HCT116 (cell line): ENCODE results near the gene TSHZ1. TPM values are rescaled to one million over a fixed set of nuclear protein-coding genes. Genes with fewer than 3 reads are reported as not detected.

Experiments used
- ATAC-seq: fragments of 200-7000 bp; cut with Tn5 transposase; 2 replicates; pipeline ENCODE4 v1.9.1; 2020; ENCODE audit warnings: mild to moderate bottlenecking, moderate library complexity
- BruUV-seq: library from RNA; stranded (reverse); fragments of 400-500 nt; replicated peaks from 2 replicates; lab custom pipeline; 2021; lab: Mats Ljungman, UMichigan
- CTCF ChIA-PET: fragments of 300-600 bp; sonication (Branson Sonifier 250); formaldehyde crosslinking; loops from one replicate; lab custom pipeline; 2021; ENCODE audit warnings: antibody characterized with exemption; lab: Charles Lee
- POLR2A ChIA-PET: fragments of 300-600, 350-600 bp; sonication (Branson Sonifier 250); formaldehyde crosslinking; loops from one replicate; lab custom pipeline; 2021; ENCODE audit warnings: antibody characterized with exemption; lab: Charles Lee
- RAD21 ChIA-PET, 2 experiments: fragments of 300-600 bp; sonication (Branson Sonifier 250); formaldehyde crosslinking; loops; one replicate each; lab custom pipeline; 2023; ENCODE audit warnings: low total read pairs in 2 of 2; ENCODE audit not compliant: uncharacterized antibody in 2 of 2, unreplicated experiment in 2 of 2, low non-redundant PET in 1 of 2; lab: Charles Lee
- DNase-seq: peaks from one replicate; pipeline ENCODE4 v3.0.0-alpha.2; 2010; ENCODE audit warnings: low read depth, low spot score
- H2AFZ ChIP-seq: fragments of 200-600 bp; shearing (Covaris generic), sonication (generic); 2 replicates; pipeline ENCODE4 v1.6.1; 2017; ENCODE audit warnings: low read depth, mixed run types, mixed read lengths, antibody characterized with exemption, low read length; ENCODE audit not compliant: poor library complexity, severe bottlenecking
- H3K27ac ChIP-seq: 2 replicates; pipeline ENCODE4 v1.5.1; 2012; ENCODE audit warnings: low read depth, low read length
- H3K27me3 ChIP-seq: fragments of 200-600 bp; sonication (generic); 2 replicates; pipeline ENCODE4 v1.6.1; 2016; ENCODE audit warnings: mixed run types, low read length, mixed read lengths; ENCODE audit not compliant: insufficient read depth
- H3K36me3 ChIP-seq, 2 experiments: fragments of 200-500 bp in 1 of 2; fragments of 200-600 bp in 1 of 2; sonication (Bioruptor generic) in 1 of 2; sonication (generic) in 1 of 2; 2 replicates each; pipeline versions ENCODE4 v1.5.1 to v1.6.1; 2014 to 2016; ENCODE audit warnings: low read length in 2 of 2, inconsistent platforms in 1 of 2, mixed read lengths in 1 of 2, mixed run types in 1 of 2; ENCODE audit not compliant: insufficient read depth in 2 of 2, control insufficient read depth in 1 of 2
- H3K4me1 ChIP-seq, 2 experiments: fragments of 200-600 bp in 1 of 2; sonication (generic) in 1 of 2; 2 replicates each; pipeline versions ENCODE4 v1.5.1 to v1.6.1; 2012 to 2017; ENCODE audit warnings: low read length in 2 of 2, inconsistent platforms in 1 of 2, mild to moderate bottlenecking in 1 of 2, mixed read lengths in 1 of 2, mixed run types in 1 of 2, moderate library complexity in 1 of 2; ENCODE audit not compliant: insufficient read depth in 2 of 2, control insufficient read depth in 1 of 2
- H3K4me2 ChIP-seq: fragments of 200-600 bp; sonication (generic); 2 replicates; pipeline ENCODE4 v1.6.1; 2017; ENCODE audit warnings: mixed run types, low read length, mixed read lengths
- H3K4me3 ChIP-seq, 2 experiments: fragments of 200-600 bp in 1 of 2; sonication (generic) in 1 of 2; replicated peaks in 1 of 2; 2 replicates each; pipeline ENCODE4 v1.5.1; 2011 to 2016; ENCODE audit warnings: low read length in 2 of 2, control low read depth in 1 of 2, low read depth in 1 of 2, mild to moderate bottlenecking in 1 of 2, mixed read lengths in 1 of 2, mixed run types in 1 of 2
- H3K79me2 ChIP-seq: fragments of 200-600 bp; sonication (generic); 2 replicates; pipeline ENCODE4 v1.6.1; 2017; ENCODE audit warnings: mild to moderate bottlenecking, mixed run types, low read length, moderate library complexity, mixed read lengths; ENCODE audit not compliant: insufficient read depth
- H3K9ac ChIP-seq: fragments of 200-600 bp; sonication (generic); 2 replicates; pipeline ENCODE4 v1.6.1; 2016; ENCODE audit warnings: low read length, mixed read lengths
- H3K9me2 ChIP-seq: fragments of 200-600 bp; sonication (generic), shearing (Covaris generic); 2 replicates; pipeline ENCODE4 v1.6.1; 2017; ENCODE audit warnings: mixed run types, mild to moderate bottlenecking, moderate library complexity; ENCODE audit not compliant: insufficient read depth
- H3K9me3 ChIP-seq, 2 experiments: fragments of 200-500 bp in 1 of 2; fragments of 200-600 bp in 1 of 2; sonication (Bioruptor generic) in 1 of 2; sonication (generic) in 1 of 2; 2 replicates each; pipeline ENCODE4 v1.6.1; 2014 to 2017; ENCODE audit warnings: low read length in 2 of 2, mixed read lengths in 2 of 2, inconsistent platforms in 1 of 2, low read depth in 1 of 2, mild to moderate bottlenecking in 1 of 2, mixed run types in 1 of 2, moderate library complexity in 1 of 2; ENCODE audit not compliant: control insufficient read depth in 1 of 2, insufficient read depth in 1 of 2
- H4K20me1 ChIP-seq: fragments of 200-600 bp; sonication (generic), shearing (Covaris generic); 2 replicates; pipeline ENCODE4 v1.6.1; 2017; ENCODE audit warnings: mixed run types, mild to moderate bottlenecking, moderate library complexity; ENCODE audit not compliant: insufficient read depth
- CBX3 ChIP-seq: IDR thresholded peaks from 2 replicates; pipeline ENCODE4 v1.6.1; 2012; ENCODE audit warnings: low read depth
- ELF1 ChIP-seq: IDR thresholded peaks from 2 replicates; pipeline ENCODE4 v1.6.1; 2012; ENCODE audit warnings: low read depth, borderline replicate concordance
- EZH2phosphoT487 ChIP-seq: fragments of 200-600 bp; IDR thresholded peaks from 2 replicates; pipeline ENCODE4 v1.6.1; 2018; ENCODE audit warnings: antibody characterized with exemption, borderline replicate concordance
- JUND ChIP-seq: IDR thresholded peaks from 2 replicates; pipeline ENCODE4 v1.6.1; 2012
- POLR2A ChIP-seq: IDR thresholded peaks from 2 replicates; pipeline ENCODE4 v1.7.0; 2011; ENCODE audit warnings: borderline replicate concordance; ENCODE audit not compliant: insufficient read depth, insufficient read length; ENCODE audit errors: extremely low read depth
- REST ChIP-seq: IDR thresholded peaks from 2 replicates; pipeline ENCODE4 v1.6.1; 2012; ENCODE audit warnings: low read depth
- ZFX ChIP-seq: fragments of 450-650 bp; IDR thresholded peaks from 2 replicates; pipeline ENCODE4 v1.6.1; 2017
- ZNF274 ChIP-seq: fragments of 200-500 bp; sonication (Bioruptor generic); IDR thresholded peaks from 2 replicates; pipeline ENCODE4 v1.6.1; 2014; ENCODE audit warnings: mild to moderate bottlenecking, low read depth, low read length, inconsistent platforms
- intact Hi-C: fragments of 100-400 bp; cut with micrococcal nuclease; formaldehyde crosslinking; loops from 2 replicates; pipeline ENCODE4 v1.10.0; 2022
- total RNA-seq: library from RNA; stranded (reverse); gene quantifications from one replicate; pipeline ENCODE4 v1.2.1, GENCODE V29; 2021; ENCODE audit not compliant: unreplicated experiment

Gene TSHZ1
- total RNA-seq, 1 experiment from 2014 or later, result 5.7 TPM

- ChIA-PET RAD21 (no interaction called here), POLR2A (no interaction called here), CTCF (no interaction called here)
- ATAC-seq, result no peak
- no peaks in the 10 kb centered on the region for H3K36me3 ChIP-seq
- H2AFZ ChIP-seq, result no peak overlapping the region
- no peaks in the 10 kb centered on the region for H4K20me1 ChIP-seq
- peaks cover 7% of the 10 kb centered on the region for H3K79me2 ChIP-seq
- no TSS peak for BruUV-seq
- peak overlapping the region in 1 of 2 experiments; percentile 62; a peak in 1 of 4 replicates for H3K4me3 ChIP-seq
- H3K9me2 ChIP-seq, result no peaks in the 10 kb centered on the region
- H3K4me2 ChIP-seq, result peak overlapping the region; percentile 80
- H3K27me3 ChIP-seq, result no peaks in the 10 kb centered on the region
- no peaks in the 10 kb centered on the region for H3K9me3 ChIP-seq
- no peak for TF ChIP-seq ELF1
- no peak for TF ChIP-seq REST
- TF ChIP-seq EZH2phosphoT487, result no peak
- no peak for TF ChIP-seq ZFX
- no peak for TF ChIP-seq POLR2A
- TF ChIP-seq CBX3, result no peak
- TF ChIP-seq JUND, result no peak
- TF ChIP-seq ZNF274, result no peak
- H3K4me1 ChIP-seq, result peaks cover 13 to 31% of the 10 kb centered on the region in 2 experiments; a peak in 3 of 4 replicates
- no peak overlapping the region for H3K27ac ChIP-seq
- intact Hi-C loops, result loop anchor here (5.0 kb wide), 1 partner anchor 195 kb away; no protein-coding TSS in a partner anchor
- DNase-seq, result no peak
- H3K9ac ChIP-seq, result no peak overlapping the region
Observed at GRCh38 chr18:75212751-75213090, 2.1 kb downstream of the TSHZ1 start.
